Colonic mucosa (tissue), 4 donors: ENCODE results near the gene EFCAB6. TPM values are rescaled to one million over a fixed set of nuclear protein-coding genes. Genes with fewer than 3 reads are reported as not detected.

ENCODE experiments used
- DNase-seq: peaks from one replicate; pipeline ENCODE4 v3.0.0-alpha.2; 2020
- H3K27ac ChIP-seq: fragments of 200-600 bp; one replicate; pipeline ENCODE4 v1.8.0; 2021
- H3K27me3 ChIP-seq: fragments of 200-600 bp; one replicate; pipeline ENCODE4 v1.8.0; 2021
- H3K36me3 ChIP-seq: fragments of 200-600 bp; one replicate; pipeline ENCODE4 v1.8.0; 2021
- H3K4me1 ChIP-seq: fragments of 200-600 bp; one replicate; pipeline ENCODE4 v1.8.0; 2021; ENCODE audit warnings: mild to moderate bottlenecking
- H3K4me3 ChIP-seq: fragments of 200-600 bp; one replicate; pipeline ENCODE4 v1.8.0; 2021
- H3K9ac ChIP-seq, 2 donors: one replicate each; pipeline ENCODE4 v1.7.0; 2013; ENCODE audit warnings: control low read depth in 2 of 2, low read depth in 2 of 2, low read length in 2 of 2
- H3K9me3 ChIP-seq: fragments of 200-600 bp; one replicate; pipeline ENCODE4 v1.8.0; 2021
- CTCF ChIP-seq: fragments of 200-600 bp; IDR thresholded peaks from one replicate; pipeline ENCODE4 v1.8.0; 2022; ENCODE audit warnings: antibody characterized with exemption, mild to moderate bottlenecking
- intact Hi-C: fragments of 100-400 bp; cut with DNase I; formaldehyde crosslinking; loops from one replicate; pipeline ENCODE4 v1.14.1; 2022
- total RNA-seq, 2 donors: library from RNA; stranded (reverse); fragmentation: NEBNext Ultra II Directional in 1 of 2; extraction: Animal tissue kit (Norgen Biotek cat#: 25700) in 1 of 2; gene quantifications; one replicate each; pipeline ENCODE4 v1.2.1, GENCODE V29; 2021
- donor health status: healthy.
- donor health status: DM: no; HTN: no; CAD: no.
- donor health status: DM: no; HTN: no; CAD: no.

Gene EFCAB6
- total RNA-seq, 2 donors from 2014 or later, result 0.35 to 0.80 TPM

DNA sequence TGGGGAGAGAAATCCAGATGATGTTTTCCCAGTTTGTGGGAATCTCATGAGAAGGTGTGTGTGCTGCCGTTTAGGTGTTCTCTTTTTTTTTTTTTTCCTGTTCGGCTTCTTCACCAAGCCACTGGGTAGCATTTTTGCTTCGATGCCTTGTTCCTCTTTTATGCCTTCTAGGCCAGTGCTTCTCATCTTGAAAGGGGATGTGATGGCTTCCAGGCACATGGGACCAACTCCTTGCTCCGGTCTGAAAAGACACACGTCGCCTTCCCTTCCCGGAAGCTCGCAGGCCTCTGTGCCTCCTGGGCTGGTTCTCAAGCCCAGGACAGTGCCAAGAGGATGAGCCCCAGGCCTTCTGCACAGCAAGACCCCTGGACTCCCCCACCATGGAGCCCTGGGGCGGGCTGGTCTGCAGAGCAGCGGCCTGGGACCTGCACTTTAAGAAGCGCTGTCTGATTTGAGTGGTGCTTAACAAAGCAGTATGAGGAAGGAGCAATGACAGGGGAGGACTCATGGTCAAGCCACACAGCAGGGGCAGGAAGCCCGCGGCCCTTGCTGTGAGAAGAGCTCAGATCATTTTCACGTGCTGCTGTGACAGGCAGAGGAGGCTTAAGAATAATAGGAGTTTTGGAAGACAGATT, 241.5 kb downstream of the EFCAB6 start:
- no peaks in the 10 kb centered on the region for H3K4me1 ChIP-seq
- H3K36me3 ChIP-seq, result no peaks in the 10 kb centered on the region
- intact Hi-C loops, result no loop called here
- no peaks in the 10 kb centered on the region for H3K9me3 ChIP-seq
- H3K27ac ChIP-seq, result no peak overlapping the region
- DNase-seq, result no peak
- TF ChIP-seq CTCF, result no peak
- no peak overlapping the region for H3K4me3 ChIP-seq
- no peaks in the 10 kb centered on the region for H3K27me3 ChIP-seq
- H3K9ac ChIP-seq, result no peak overlapping the region

- DNase-seq, result no peak
- Histone ChIP-seq H3K27me3 (no peaks in the 10 kb centered on the region), H3K9me3 (no peaks in the 10 kb centered on the region), H3K27ac (no peak overlapping the region), H3K9ac (no peak overlapping the region), H3K36me3 (no peaks in the 10 kb centered on the region), H3K4me1 (no peaks in the 10 kb centered on the region), H3K4me3 (no peak overlapping the region)
- intact Hi-C loops, result no loop called here
- TF ChIP-seq CTCF, result no peak
Observed at GRCh38 chr22:43569111-43569510, 243.0 kb downstream of the EFCAB6 start.

DNA sequence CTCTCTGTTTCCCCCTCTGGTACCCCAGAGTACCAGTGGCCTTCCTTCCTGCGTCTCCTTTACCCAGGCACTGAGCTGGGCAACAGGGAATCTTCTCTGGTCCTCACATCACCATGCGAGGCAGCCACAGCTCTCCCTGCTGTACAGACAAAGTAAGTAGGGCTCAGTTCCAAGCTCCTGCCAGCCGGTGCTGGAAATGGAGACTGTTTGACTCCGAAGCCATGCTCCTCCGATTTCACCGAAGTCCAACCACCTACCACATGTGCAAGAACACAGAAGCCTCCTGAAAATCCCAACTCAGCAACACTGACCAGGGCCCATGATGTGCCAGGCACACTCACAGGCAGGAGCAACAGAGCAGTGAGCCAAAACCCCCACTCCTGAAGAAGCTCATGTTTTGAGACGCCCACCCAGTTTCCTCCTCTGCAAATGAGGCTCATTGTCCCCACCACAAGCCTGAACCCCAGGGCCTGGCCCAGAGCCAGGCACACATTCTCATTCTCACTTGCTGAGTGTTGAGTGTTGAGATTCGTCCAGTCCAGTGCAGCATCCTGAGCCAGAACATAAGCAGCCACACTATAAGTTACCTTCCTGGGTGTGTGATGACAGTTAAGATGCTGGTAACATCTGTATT, 244.3 kb downstream of the EFCAB6 start:
- no peaks in the 10 kb centered on the region for H3K4me1 ChIP-seq
- intact Hi-C loops, result no loop called here
- no peaks in the 10 kb centered on the region for H3K27me3 ChIP-seq
- H3K9me3 ChIP-seq, result no peaks in the 10 kb centered on the region
- H3K4me3 ChIP-seq, result no peak overlapping the region
- no peaks in the 10 kb centered on the region for H3K36me3 ChIP-seq
- no peak overlapping the region for H3K9ac ChIP-seq
- H3K27ac ChIP-seq, result no peak overlapping the region
- DNase-seq, result no peak
- no peak for TF ChIP-seq CTCF

DNA sequence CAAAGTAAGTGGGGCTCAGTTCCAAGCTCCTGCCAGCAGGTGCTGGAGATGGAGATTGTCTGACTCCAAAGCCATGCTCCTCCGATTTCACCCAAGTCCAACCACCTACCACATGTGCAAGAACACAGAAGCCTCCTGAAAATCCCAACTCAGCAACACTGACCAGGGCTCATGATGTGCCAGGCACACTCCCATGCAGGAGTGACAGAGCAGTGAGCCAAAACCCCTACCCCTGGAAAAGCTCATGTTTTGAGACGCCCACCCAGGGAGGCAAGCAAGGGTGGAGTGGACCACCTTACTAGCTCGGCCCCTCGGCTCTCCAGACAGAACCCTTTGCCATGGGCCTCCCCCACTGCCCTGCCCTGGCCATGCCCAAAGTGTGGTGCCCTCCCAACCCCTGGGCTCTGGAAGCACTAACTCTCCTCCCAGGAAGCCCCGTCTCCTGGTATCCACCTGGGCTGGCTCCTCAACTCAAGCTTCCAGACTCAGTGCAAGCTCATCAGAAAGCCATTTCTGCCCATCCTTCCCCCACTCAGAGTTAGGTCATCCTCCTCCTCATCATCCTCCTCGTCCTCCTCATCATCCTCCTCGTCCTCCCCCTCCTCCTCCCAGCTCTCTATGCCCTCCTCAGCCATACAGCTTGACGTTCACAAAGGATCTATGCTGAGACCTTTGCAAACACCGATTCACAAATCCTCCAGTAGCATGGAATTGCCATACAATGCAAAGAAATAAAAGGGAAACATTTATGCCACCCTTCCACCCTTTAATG, 245.4 kb downstream of the EFCAB6 start:
- DNase-seq, result no peak
- Histone ChIP-seq H3K9me3 (no peaks in the 10 kb centered on the region), H3K9ac (no peak overlapping the region), H3K4me3 (no peak overlapping the region), H3K27me3 (no peaks in the 10 kb centered on the region), H3K36me3 (no peaks in the 10 kb centered on the region), H3K4me1 (no peaks in the 10 kb centered on the region), H3K27ac (no peak overlapping the region)
- intact Hi-C loops, result no loop called here
- TF ChIP-seq CTCF, result no peak

- no peaks in the 10 kb centered on the region for H3K36me3 ChIP-seq
- H3K4me3 ChIP-seq, result no peak overlapping the region
- H3K9ac ChIP-seq, result no peak overlapping the region
- DNase-seq, result no peak
- H3K27ac ChIP-seq, result no peak overlapping the region
- TF ChIP-seq CTCF, result no peak
- no peaks in the 10 kb centered on the region for H3K9me3 ChIP-seq
- no peaks in the 10 kb centered on the region for H3K4me1 ChIP-seq
- no peaks in the 10 kb centered on the region for H3K27me3 ChIP-seq
- intact Hi-C loops, result no loop called here
Observed at GRCh38 chr22:43566021-43566420, 246.1 kb downstream of the EFCAB6 start.
